ENCODE results near the gene YIPF3. TPM values are rescaled to one million over a fixed set of nuclear protein-coding genes. Genes with fewer than 3 reads are reported as not detected.

YIPF3 gene
- total RNA-seq, 1 donor from 2014 or later, result 59.1 TPM

- Mint-ChIP-seq H3K4me3 (no peak overlapping the region), H3K9me3 (no peaks in the 10 kb centered on the region), H3K36me3 (ENCODE audit: low read depth) (peaks cover 46% of the 10 kb centered on the region), H3K27me3 (no peaks in the 10 kb centered on the region), H3K4me1 (peaks cover 2% of the 10 kb centered on the region), H3K27ac (no peak overlapping the region)
- TF ChIP-seq CTCF (IDR thresholded peaks at IDR 0.05), result no peak
- CTCF ChIA-PET, result interaction anchor here (0.9 to 2.0 kb wide), 2 partner anchors 14 to 17 kb away, joined by 3 to 7 read pairs; no protein-coding TSS in a partner anchor
- POLR2A ChIA-PET, result interaction anchor here (1.9 kb wide), 1 partner anchor 12 kb away, joined by 5 read pairs; the partner anchor contains the start of gene TJAP1
- no peak for DNase-seq
- no peak for ATAC-seq (ENCODE audit: low read depth)
- intact Hi-C loops (cut with micrococcal nuclease), result no loop called here
These were observed 27.3 kb downstream of the YIPF3 start for GRCh38 chr6:43489277-43490072.

GRCh38 chr6:43488667-43489276 is 28.0 kb downstream of the YIPF3 start:
- Mint-ChIP-seq H3K27me3 (no peaks in the 10 kb centered on the region), H3K9me3 (no peaks in the 10 kb centered on the region), H3K4me3 (no peak overlapping the region), H3K4me1 (no peaks in the 10 kb centered on the region), H3K36me3 (ENCODE audit: low read depth) (peaks cover 43% of the 10 kb centered on the region), H3K27ac (no peak overlapping the region)
- ATAC-seq (ENCODE audit: low read depth) (no peak), DNase-seq (no peak)
- POLR2A ChIA-PET, result interaction anchor here (1.9 kb wide), 1 partner anchor 12 kb away, joined by 5 read pairs; the partner anchor contains the start of gene TJAP1
- CTCF ChIA-PET, result interaction anchor here (0.9 to 2.0 kb wide), 2 partner anchors 14 to 18 kb away, joined by 3 to 7 read pairs; no protein-coding TSS in a partner anchor
- no peak for TF ChIP-seq CTCF (IDR thresholded peaks at IDR 0.05)
- intact Hi-C loops (cut with micrococcal nuclease), result no loop called here

- Mint-ChIP-seq H3K9me3 (no peaks in the 10 kb centered on the region), H3K27ac (no peak overlapping the region), H3K4me1 (peaks cover 41% of the 10 kb centered on the region), H3K4me3 (no peak overlapping the region), H3K36me3 (ENCODE audit: low read depth) (peaks cover 28% of the 10 kb centered on the region), H3K27me3 (no peaks in the 10 kb centered on the region)
- ChIA-PET CTCF (no interaction called here), POLR2A (interaction anchor here (0.6 kb wide), 1 partner anchor 290 kb away, joined by 4 read pairs; no protein-coding TSS in a partner anchor)
- ATAC-seq (ENCODE audit: low read depth), result no peak
- no peak for TF ChIP-seq CTCF (IDR thresholded peaks at IDR 0.05)
- DNase-seq, result no peak
- intact Hi-C loops (cut with micrococcal nuclease), result no loop called here
These were observed 35.0 kb downstream of the YIPF3 start for GRCh38 chr6:43481591-43482236.

GRCh38 chr6:43481075-43481474 is 35.7 kb downstream of the YIPF3 start:
- POLR2A ChIA-PET, result no interaction called here
- TF ChIP-seq CTCF (IDR thresholded peaks at IDR 0.05), result no peak
- ATAC-seq (ENCODE audit: low read depth), result no peak
- Mint-ChIP-seq H3K4me1 (peaks cover 44% of the 10 kb centered on the region), H3K36me3 (ENCODE audit: low read depth) (peaks cover 26% of the 10 kb centered on the region), H3K27me3 (no peaks in the 10 kb centered on the region), H3K4me3 (no peak overlapping the region), H3K27ac (no peak overlapping the region), H3K9me3 (no peaks in the 10 kb centered on the region)
- CTCF ChIA-PET, result no interaction called here
- intact Hi-C loops (cut with micrococcal nuclease), result no loop called here
- no peak for DNase-seq
